HCT116 (cell line): ENCODE data around the gene CDC42EP5. TPM values are rescaled to one million over a fixed set of nuclear protein-coding genes. Genes with fewer than 3 reads are reported as not detected.

Experiments
- ATAC-seq: fragments of 200-7000 bp; cut with Tn5 transposase; 2 replicates; pipeline ENCODE4 v1.9.1; 2020; ENCODE audit warnings: mild to moderate bottlenecking, moderate library complexity
- BruUV-seq: library from RNA; stranded (reverse); fragments of 400-500 nt; replicated peaks from 2 replicates; lab custom pipeline; 2021; lab: Mats Ljungman, UMichigan
- CTCF ChIA-PET: fragments of 300-600 bp; sonication (Branson Sonifier 250); formaldehyde crosslinking; loops from one replicate; lab custom pipeline; 2021; ENCODE audit warnings: antibody characterized with exemption; lab: Charles Lee
- POLR2A ChIA-PET: fragments of 300-600, 350-600 bp; sonication (Branson Sonifier 250); formaldehyde crosslinking; loops from one replicate; lab custom pipeline; 2021; ENCODE audit warnings: antibody characterized with exemption; lab: Charles Lee
- RAD21 ChIA-PET, 2 experiments: fragments of 300-600 bp; sonication (Branson Sonifier 250); formaldehyde crosslinking; loops; one replicate each; lab custom pipeline; 2023; ENCODE audit warnings: low total read pairs in 2 of 2; ENCODE audit not compliant: uncharacterized antibody in 2 of 2, unreplicated experiment in 2 of 2, low non-redundant PET in 1 of 2; lab: Charles Lee
- DNase-seq: peaks from one replicate; pipeline ENCODE4 v3.0.0-alpha.2; 2010; ENCODE audit warnings: low read depth, low spot score
- H2AFZ ChIP-seq: fragments of 200-600 bp; shearing (Covaris generic), sonication (generic); 2 replicates; pipeline ENCODE4 v1.6.1; 2017; ENCODE audit warnings: low read depth, mixed run types, mixed read lengths, antibody characterized with exemption, low read length; ENCODE audit not compliant: poor library complexity, severe bottlenecking
- H3K27ac ChIP-seq: 2 replicates; pipeline ENCODE4 v1.5.1; 2012; ENCODE audit warnings: low read depth, low read length
- H3K27me3 ChIP-seq: fragments of 200-600 bp; sonication (generic); 2 replicates; pipeline ENCODE4 v1.6.1; 2016; ENCODE audit warnings: mixed run types, low read length, mixed read lengths; ENCODE audit not compliant: insufficient read depth
- H3K36me3 ChIP-seq, 2 experiments: fragments of 200-500 bp in 1 of 2; fragments of 200-600 bp in 1 of 2; sonication (Bioruptor generic) in 1 of 2; sonication (generic) in 1 of 2; 2 replicates each; pipeline versions ENCODE4 v1.5.1 to v1.6.1; 2014 to 2016; ENCODE audit warnings: low read length in 2 of 2, inconsistent platforms in 1 of 2, mixed read lengths in 1 of 2, mixed run types in 1 of 2; ENCODE audit not compliant: insufficient read depth in 2 of 2, control insufficient read depth in 1 of 2
- H3K4me1 ChIP-seq, 2 experiments: fragments of 200-600 bp in 1 of 2; sonication (generic) in 1 of 2; 2 replicates each; pipeline versions ENCODE4 v1.5.1 to v1.6.1; 2012 to 2017; ENCODE audit warnings: low read length in 2 of 2, inconsistent platforms in 1 of 2, mild to moderate bottlenecking in 1 of 2, mixed read lengths in 1 of 2, mixed run types in 1 of 2, moderate library complexity in 1 of 2; ENCODE audit not compliant: insufficient read depth in 2 of 2, control insufficient read depth in 1 of 2
- H3K4me2 ChIP-seq: fragments of 200-600 bp; sonication (generic); 2 replicates; pipeline ENCODE4 v1.6.1; 2017; ENCODE audit warnings: mixed run types, low read length, mixed read lengths
- H3K4me3 ChIP-seq, 2 experiments: fragments of 200-600 bp in 1 of 2; sonication (generic) in 1 of 2; replicated peaks in 1 of 2; 2 replicates each; pipeline ENCODE4 v1.5.1; 2011 to 2016; ENCODE audit warnings: low read length in 2 of 2, control low read depth in 1 of 2, low read depth in 1 of 2, mild to moderate bottlenecking in 1 of 2, mixed read lengths in 1 of 2, mixed run types in 1 of 2
- H3K79me2 ChIP-seq: fragments of 200-600 bp; sonication (generic); 2 replicates; pipeline ENCODE4 v1.6.1; 2017; ENCODE audit warnings: mild to moderate bottlenecking, mixed run types, low read length, moderate library complexity, mixed read lengths; ENCODE audit not compliant: insufficient read depth
- H3K9ac ChIP-seq: fragments of 200-600 bp; sonication (generic); 2 replicates; pipeline ENCODE4 v1.6.1; 2016; ENCODE audit warnings: low read length, mixed read lengths
- H3K9me2 ChIP-seq: fragments of 200-600 bp; sonication (generic), shearing (Covaris generic); 2 replicates; pipeline ENCODE4 v1.6.1; 2017; ENCODE audit warnings: mixed run types, mild to moderate bottlenecking, moderate library complexity; ENCODE audit not compliant: insufficient read depth
- H3K9me3 ChIP-seq, 2 experiments: fragments of 200-500 bp in 1 of 2; fragments of 200-600 bp in 1 of 2; sonication (Bioruptor generic) in 1 of 2; sonication (generic) in 1 of 2; 2 replicates each; pipeline ENCODE4 v1.6.1; 2014 to 2017; ENCODE audit warnings: low read length in 2 of 2, mixed read lengths in 2 of 2, inconsistent platforms in 1 of 2, low read depth in 1 of 2, mild to moderate bottlenecking in 1 of 2, mixed run types in 1 of 2, moderate library complexity in 1 of 2; ENCODE audit not compliant: control insufficient read depth in 1 of 2, insufficient read depth in 1 of 2
- H4K20me1 ChIP-seq: fragments of 200-600 bp; sonication (generic), shearing (Covaris generic); 2 replicates; pipeline ENCODE4 v1.6.1; 2017; ENCODE audit warnings: mixed run types, mild to moderate bottlenecking, moderate library complexity; ENCODE audit not compliant: insufficient read depth
- CBX3 ChIP-seq: IDR thresholded peaks from 2 replicates; pipeline ENCODE4 v1.6.1; 2012; ENCODE audit warnings: low read depth
- CEBPB ChIP-seq: IDR thresholded peaks from 2 replicates; pipeline ENCODE4 v1.6.1; 2012; ENCODE audit warnings: low read depth
- CTCF ChIP-seq, 3 experiments: fragments of 200-600 bp in 1 of 3; sonication (generic) in 1 of 3; IDR thresholded peaks in 2 of 3; conservative IDR thresholded peaks in 1 of 3; 2 replicates each; pipeline ENCODE4 v1.5.1; 2012 to 2017; ENCODE audit warnings: low read depth in 2 of 3, low read length in 2 of 3, antibody characterized with exemption in 1 of 3, borderline replicate concordance in 1 of 3, control low read depth in 1 of 3, mild to moderate bottlenecking in 1 of 3, mixed read lengths in 1 of 3, mixed run types in 1 of 3, moderate library complexity in 1 of 3; ENCODE audit not compliant: insufficient read depth in 1 of 3
- EGR1 ChIP-seq: IDR thresholded peaks from 2 replicates; pipeline ENCODE4 v1.6.1; 2012; ENCODE audit warnings: low read depth
- EZH2 ChIP-seq: fragments of 200-600 bp; sonication (generic); IDR thresholded peaks from 2 replicates; pipeline ENCODE4 v1.6.1; 2017; ENCODE audit warnings: antibody characterized with exemption, mixed run types
- EZH2phosphoT487 ChIP-seq: fragments of 200-600 bp; IDR thresholded peaks from 2 replicates; pipeline ENCODE4 v1.6.1; 2018; ENCODE audit warnings: antibody characterized with exemption, borderline replicate concordance
- JUND ChIP-seq: IDR thresholded peaks from 2 replicates; pipeline ENCODE4 v1.6.1; 2012
- RAD21 ChIP-seq: IDR thresholded peaks from 2 replicates; pipeline ENCODE4 v1.6.1; 2012; ENCODE audit warnings: low read depth, mild to moderate bottlenecking
- SP1 ChIP-seq: IDR thresholded peaks from 2 replicates; pipeline ENCODE4 v1.6.1; 2012; ENCODE audit warnings: low read depth
- SRF ChIP-seq: IDR thresholded peaks from 2 replicates; pipeline ENCODE4 v1.6.1; 2012; ENCODE audit warnings: low read depth
- TCF7L2 ChIP-seq: IDR thresholded peaks from 2 replicates; pipeline ENCODE4 v1.7.0; 2011; ENCODE audit warnings: borderline replicate concordance, inconsistent platforms; ENCODE audit not compliant: insufficient read depth, insufficient read length; ENCODE audit errors: extremely low read depth
- ZBTB33 ChIP-seq: IDR thresholded peaks from 2 replicates; pipeline ENCODE4 v1.6.1; 2011; ENCODE audit warnings: mild to moderate bottlenecking, low read length, moderate library complexity; ENCODE audit not compliant: insufficient replicate concordance; ENCODE audit errors: extremely low read depth
- intact Hi-C: fragments of 100-400 bp; cut with micrococcal nuclease; formaldehyde crosslinking; loops from 2 replicates; pipeline ENCODE4 v1.10.0; 2022
- total RNA-seq: library from RNA; stranded (reverse); gene quantifications from one replicate; pipeline ENCODE4 v1.2.1, GENCODE V29; 2021; ENCODE audit not compliant: unreplicated experiment
- TF ChIP-seq, protein P1 (sequence below): IDR thresholded peaks from 2 replicates; pipeline ENCODE4 v1.6.1; 2012
- TF ChIP-seq, protein P2 (sequence below): IDR thresholded peaks from 2 replicates; pipeline ENCODE4 v1.6.1; 2012; ENCODE audit warnings: low read depth

Gene CDC42EP5
- total RNA-seq, 1 experiment from 2014 or later, result 0.64 TPM

DNA sequence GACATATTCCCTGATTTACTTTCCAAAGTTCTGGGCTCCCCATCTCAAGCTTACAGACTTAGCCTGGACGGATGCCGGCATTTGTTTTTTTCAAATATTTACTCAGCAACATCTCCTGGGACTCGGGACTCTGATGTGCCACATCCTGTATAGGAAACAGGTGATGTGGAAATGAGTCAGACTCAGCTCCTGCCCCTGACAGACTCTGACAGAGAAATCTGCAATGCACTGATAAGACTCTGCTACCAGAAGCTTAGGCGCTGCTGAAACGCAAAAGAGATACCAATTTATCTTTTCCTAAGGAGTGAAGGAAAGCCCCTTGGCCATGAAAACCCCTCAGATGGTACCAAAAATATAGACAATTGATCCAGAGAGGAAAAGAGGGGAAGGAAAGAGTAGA lies 45.7 kb upstream of the CDC42EP5 start (continued):
- TF ChIP-seq ZBTB33 (no peak), EZH2 (no peak), SP1 (no peak), EZH2phosphoT487 (no peak), SRF (no peak), JUND (no peak), RAD21 (no peak), EGR1 (no peak), CTCF (IDR thresholded peaks at IDR 0.05 in 2 of 3, conservative IDR thresholded peaks at IDR 0.05 in 1 of 3; ENCODE audit: borderline replicate concordance in 1 of 3, insufficient read depth in 1 of 3, low read depth in 2 of 3, low read length in 2 of 3) (no peak), TCF7L2 (no peak), CBX3 (no peak)
- TF ChIP-seq, protein P1, sequence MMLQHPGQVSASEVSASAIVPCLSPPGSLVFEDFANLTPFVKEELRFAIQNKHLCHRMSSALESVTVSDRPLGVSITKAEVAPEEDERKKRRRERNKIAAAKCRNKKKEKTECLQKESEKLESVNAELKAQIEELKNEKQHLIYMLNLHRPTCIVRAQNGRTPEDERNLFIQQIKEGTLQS, result no peak
- TF ChIP-seq, all 23 proteins: peak for 0

- H4K20me1 ChIP-seq, result no peaks in the 10 kb centered on the region
- CTCF ChIA-PET, result no interaction called here
- no peaks in the 10 kb centered on the region for H3K4me1 ChIP-seq
- no peak overlapping the region for H2AFZ ChIP-seq
- ATAC-seq, result 0 out of 2 replicates have a peak, but pooled peaks have one; percentile 47
- intact Hi-C loops, result no loop called here
- DNase-seq, result no peak
- H3K27me3 ChIP-seq, result peaks cover 30% of the 10 kb centered on the region
- TF ChIP-seq, protein P2, sequence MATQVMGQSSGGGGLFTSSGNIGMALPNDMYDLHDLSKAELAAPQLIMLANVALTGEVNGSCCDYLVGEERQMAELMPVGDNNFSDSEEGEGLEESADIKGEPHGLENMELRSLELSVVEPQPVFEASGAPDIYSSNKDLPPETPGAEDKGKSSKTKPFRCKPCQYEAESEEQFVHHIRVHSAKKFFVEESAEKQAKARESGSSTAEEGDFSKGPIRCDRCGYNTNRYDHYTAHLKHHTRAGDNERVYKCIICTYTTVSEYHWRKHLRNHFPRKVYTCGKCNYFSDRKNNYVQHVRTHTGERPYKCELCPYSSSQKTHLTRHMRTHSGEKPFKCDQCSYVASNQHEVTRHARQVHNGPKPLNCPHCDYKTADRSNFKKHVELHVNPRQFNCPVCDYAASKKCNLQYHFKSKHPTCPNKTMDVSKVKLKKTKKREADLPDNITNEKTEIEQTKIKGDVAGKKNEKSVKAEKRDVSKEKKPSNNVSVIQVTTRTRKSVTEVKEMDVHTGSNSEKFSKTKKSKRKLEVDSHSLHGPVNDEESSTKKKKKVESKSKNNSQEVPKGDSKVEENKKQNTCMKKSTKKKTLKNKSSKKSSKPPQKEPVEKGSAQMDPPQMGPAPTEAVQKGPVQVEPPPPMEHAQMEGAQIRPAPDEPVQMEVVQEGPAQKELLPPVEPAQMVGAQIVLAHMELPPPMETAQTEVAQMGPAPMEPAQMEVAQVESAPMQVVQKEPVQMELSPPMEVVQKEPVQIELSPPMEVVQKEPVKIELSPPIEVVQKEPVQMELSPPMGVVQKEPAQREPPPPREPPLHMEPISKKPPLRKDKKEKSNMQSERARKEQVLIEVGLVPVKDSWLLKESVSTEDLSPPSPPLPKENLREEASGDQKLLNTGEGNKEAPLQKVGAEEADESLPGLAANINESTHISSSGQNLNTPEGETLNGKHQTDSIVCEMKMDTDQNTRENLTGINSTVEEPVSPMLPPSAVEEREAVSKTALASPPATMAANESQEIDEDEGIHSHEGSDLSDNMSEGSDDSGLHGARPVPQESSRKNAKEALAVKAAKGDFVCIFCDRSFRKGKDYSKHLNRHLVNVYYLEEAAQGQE, result peak; percentile 93
- no peak for TF ChIP-seq CEBPB
- H3K4me2 ChIP-seq, result no peak overlapping the region
- POLR2A ChIA-PET, result no interaction called here
- RAD21 ChIA-PET, result no interaction called here
- no peak overlapping the region for H3K27ac ChIP-seq
- H3K9me3 ChIP-seq, result no peaks in the 10 kb centered on the region
- H3K4me3 ChIP-seq, result no peak overlapping the region
- BruUV-seq, result no TSS peak
- H3K79me2 ChIP-seq, result no peaks in the 10 kb centered on the region
- no peaks in the 10 kb centered on the region for H3K9me2 ChIP-seq
- H3K9ac ChIP-seq, result no peak overlapping the region
- H3K36me3 ChIP-seq, result no peaks in the 10 kb centered on the region
Measured at GRCh38 chr19:54517483-54517882, 44.4 kb upstream of the CDC42EP5 start.
